PC-9 (cell line): Measurements from ENCODE around the gene RNF180. TPM values are rescaled to one million over a fixed set of nuclear protein-coding genes. Genes with fewer than 3 reads are reported as not detected.

Source experiments
- BruUV-seq: library from RNA; stranded (reverse); fragments of 400-500 nt; replicated peaks from 2 replicates; lab custom pipeline; 2021; lab: Mats Ljungman, UMichigan
- CTCF ChIA-PET: fragments of 300-600 bp; sonication (Branson Sonifier 250); formaldehyde crosslinking; loops from one replicate; lab custom pipeline; 2022; ENCODE audit warnings: antibody characterized with exemption; lab: Charles Lee
- POLR2A ChIA-PET: fragments of 300-600 bp; sonication (Branson Sonifier 250); formaldehyde crosslinking; loops from one replicate; lab custom pipeline; 2022; ENCODE audit warnings: antibody characterized with exemption; ENCODE audit not compliant: unreplicated experiment; lab: Charles Lee
- DNase-seq, 2 experiments: peaks; one replicate each; pipeline versions ENCODE4 v3.0.0 to v3.0.0-alpha.2; 2015 to 2022; ENCODE audit warnings: mixed read lengths in 1 of 2
- H2AFZ ChIP-seq: fragments of 200-600 bp; sonication (generic); 2 replicates; pipeline ENCODE4 v1.8.1; 2017; ENCODE audit warnings: antibody characterized with exemption
- H3F3A ChIP-seq: fragments of 200-600 bp; sonication (generic); 2 replicates; pipeline ENCODE4 v1.8.1; 2017; ENCODE audit warnings: antibody characterized with exemption, mild to moderate bottlenecking, low read depth; ENCODE audit not compliant: insufficient read depth
- H3K27ac ChIP-seq: fragments of 200-600 bp; sonication (generic); 2 replicates; pipeline ENCODE4 v1.6.1; 2016; ENCODE audit warnings: mixed run types
- H3K27me3 ChIP-seq: fragments of 200-600 bp; sonication (generic); 2 replicates; pipeline ENCODE4 v1.6.1; 2016; ENCODE audit warnings: low read depth, mixed run types; ENCODE audit not compliant: insufficient read depth
- H3K36me3 ChIP-seq: fragments of 200-600 bp; sonication (generic); 2 replicates; pipeline ENCODE4 v1.6.1; 2016; ENCODE audit warnings: low read depth, mixed run types
- H3K4me1 ChIP-seq: fragments of 200-600 bp; sonication (generic); replicated peaks from 2 replicates; pipeline ENCODE4 v1.6.1; 2016; ENCODE audit warnings: mixed run types; ENCODE audit not compliant: insufficient read depth
- H3K4me2 ChIP-seq: fragments of 200-600 bp; sonication (generic); 2 replicates; pipeline ENCODE4 v1.6.1; 2017; ENCODE audit warnings: mixed run types
- H3K4me3 ChIP-seq: fragments of 200-600 bp; sonication (generic); 2 replicates; pipeline ENCODE4 v1.6.1; 2016; ENCODE audit warnings: mixed run types
- H3K79me2 ChIP-seq: fragments of 200-600 bp; sonication (generic); 2 replicates; pipeline ENCODE4 v1.6.1; 2017; ENCODE audit warnings: low read depth, mixed run types
- H3K9me2 ChIP-seq: fragments of 200-600 bp; sonication (generic); 2 replicates; pipeline ENCODE4 v1.8.1; 2017; ENCODE audit warnings: mild to moderate bottlenecking; ENCODE audit not compliant: insufficient read depth
- H3K9me3 ChIP-seq: fragments of 200-600 bp; sonication (generic); 2 replicates; pipeline ENCODE4 v1.8.1; 2016; ENCODE audit warnings: low read depth; ENCODE audit not compliant: insufficient read depth
- H4K20me1 ChIP-seq: fragments of 200-600 bp; sonication (generic); 2 replicates; pipeline ENCODE4 v1.8.1; 2017; ENCODE audit not compliant: insufficient read depth
- EZH2 ChIP-seq: fragments of 200-600 bp; sonication (generic); IDR thresholded peaks from 2 replicates; pipeline ENCODE4 v1.8.0; 2017; ENCODE audit warnings: antibody characterized with exemption, low read depth
- intact Hi-C: fragments of 100-400 bp; cut with micrococcal nuclease; formaldehyde crosslinking; loops from one replicate; pipeline ENCODE4 v1.10.0; 2022; ENCODE audit not compliant: unreplicated experiment
- total RNA-seq: library from RNA; stranded (reverse); gene quantifications from 2 replicates; pipeline ENCODE4 v1.2.3, GENCODE V29; 2021
- TF ChIP-seq, protein P1 (sequence below): fragments of 200-600 bp; sonication (generic); conservative IDR thresholded peaks from 2 replicates; pipeline ENCODE4 v1.6.1; 2017; ENCODE audit warnings: mixed run types, antibody characterized with exemption, mild to moderate bottlenecking, moderate library complexity

The RNF180 gene
- total RNA-seq, 1 experiment from 2014 or later = not detected

DNA sequence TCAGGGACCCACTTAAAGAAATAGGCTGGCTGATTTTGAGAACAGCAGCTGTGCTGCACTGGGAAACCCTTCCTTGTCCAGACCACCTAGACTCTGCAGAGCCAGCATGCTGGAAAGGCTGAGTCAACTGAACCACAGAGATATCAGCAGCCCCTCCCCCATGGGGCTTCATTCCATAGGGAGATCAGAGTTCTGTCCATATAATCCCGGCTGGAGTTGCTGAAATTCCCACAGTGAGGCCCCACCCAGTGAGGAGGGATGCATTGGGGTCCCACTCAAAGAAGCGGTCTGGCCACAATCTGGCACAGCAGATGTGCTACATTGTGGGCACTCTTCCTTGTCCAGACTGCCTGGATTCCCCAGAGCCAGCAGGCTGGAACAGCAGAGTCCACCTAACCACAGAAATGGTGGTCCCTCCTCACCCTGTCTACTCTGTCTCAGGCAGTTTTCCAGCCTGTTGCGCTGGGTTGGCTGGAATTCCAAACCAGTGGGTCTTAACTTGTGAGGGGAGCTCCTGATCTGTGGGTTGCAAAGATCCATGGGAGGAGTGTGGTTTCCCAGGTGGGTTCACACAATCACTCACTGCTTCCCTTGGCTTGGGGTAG lies 127.1 kb downstream of the RNF180 start:
- Histone ChIP-seq H3K36me3 (no peaks in the 10 kb centered on the region), H3K4me2 (no peak overlapping the region), H3K27me3 (no peaks in the 10 kb centered on the region), H3K9me3 (no peaks in the 10 kb centered on the region), H3K9me2 (no peaks in the 10 kb centered on the region), H2AFZ (no peak overlapping the region), H4K20me1 (no peaks in the 10 kb centered on the region), H3K27ac (no peak overlapping the region), H3F3A (no peaks in the 10 kb centered on the region), H3K4me3 (no peak overlapping the region), H3K4me1 (no peaks in the 10 kb centered on the region), H3K79me2 (no peaks in the 10 kb centered on the region)
- intact Hi-C loops = no loop called here
- ChIA-PET POLR2A (no interaction called here), CTCF (no interaction called here)
- no peak for TF ChIP-seq EZH2
- TF ChIP-seq, protein P1, sequence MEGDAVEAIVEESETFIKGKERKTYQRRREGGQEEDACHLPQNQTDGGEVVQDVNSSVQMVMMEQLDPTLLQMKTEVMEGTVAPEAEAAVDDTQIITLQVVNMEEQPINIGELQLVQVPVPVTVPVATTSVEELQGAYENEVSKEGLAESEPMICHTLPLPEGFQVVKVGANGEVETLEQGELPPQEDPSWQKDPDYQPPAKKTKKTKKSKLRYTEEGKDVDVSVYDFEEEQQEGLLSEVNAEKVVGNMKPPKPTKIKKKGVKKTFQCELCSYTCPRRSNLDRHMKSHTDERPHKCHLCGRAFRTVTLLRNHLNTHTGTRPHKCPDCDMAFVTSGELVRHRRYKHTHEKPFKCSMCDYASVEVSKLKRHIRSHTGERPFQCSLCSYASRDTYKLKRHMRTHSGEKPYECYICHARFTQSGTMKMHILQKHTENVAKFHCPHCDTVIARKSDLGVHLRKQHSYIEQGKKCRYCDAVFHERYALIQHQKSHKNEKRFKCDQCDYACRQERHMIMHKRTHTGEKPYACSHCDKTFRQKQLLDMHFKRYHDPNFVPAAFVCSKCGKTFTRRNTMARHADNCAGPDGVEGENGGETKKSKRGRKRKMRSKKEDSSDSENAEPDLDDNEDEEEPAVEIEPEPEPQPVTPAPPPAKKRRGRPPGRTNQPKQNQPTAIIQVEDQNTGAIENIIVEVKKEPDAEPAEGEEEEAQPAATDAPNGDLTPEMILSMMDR = no peak
- DNase-seq = no peak
- BruUV-seq = no TSS peak

DNA sequence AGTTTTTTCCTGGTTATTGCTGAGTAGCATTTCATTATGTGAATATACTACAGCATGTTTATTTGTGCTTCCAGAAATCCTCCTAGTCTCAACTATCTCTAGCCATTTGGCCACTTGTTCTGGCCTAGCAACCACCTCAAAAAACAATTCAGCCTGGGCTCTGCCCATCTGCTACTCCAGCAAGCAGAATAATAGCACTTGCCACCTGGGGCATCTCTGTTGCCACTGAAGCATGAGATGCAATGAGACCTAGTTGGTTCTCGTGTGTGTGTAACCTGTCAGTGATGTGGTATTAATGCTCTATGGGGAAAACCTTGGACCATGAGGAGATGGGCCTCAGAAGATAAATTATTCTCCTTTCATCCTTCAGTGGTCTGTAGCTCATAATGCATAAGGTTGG lies 129.5 kb downstream of the RNF180 start:
- DNase-seq = no peak
- TF ChIP-seq, protein P1 = no peak
- TF ChIP-seq EZH2 = no peak
- Histone ChIP-seq H4K20me1 (no peaks in the 10 kb centered on the region), H3K4me1 (peaks cover 9% of the 10 kb centered on the region; the same call in 1 of the 2 replicates), H2AFZ (no peak overlapping the region), H3F3A (no peaks in the 10 kb centered on the region), H3K79me2 (no peaks in the 10 kb centered on the region), H3K27me3 (no peaks in the 10 kb centered on the region), H3K4me3 (no peak overlapping the region), H3K9me3 (no peaks in the 10 kb centered on the region), H3K27ac (no peak overlapping the region), H3K9me2 (no peaks in the 10 kb centered on the region), H3K4me2 (no peak overlapping the region), H3K36me3 (no peaks in the 10 kb centered on the region)
- ChIA-PET CTCF (no interaction called here), POLR2A (no interaction called here)
- intact Hi-C loops = no loop called here
- BruUV-seq = no TSS peak

DNA sequence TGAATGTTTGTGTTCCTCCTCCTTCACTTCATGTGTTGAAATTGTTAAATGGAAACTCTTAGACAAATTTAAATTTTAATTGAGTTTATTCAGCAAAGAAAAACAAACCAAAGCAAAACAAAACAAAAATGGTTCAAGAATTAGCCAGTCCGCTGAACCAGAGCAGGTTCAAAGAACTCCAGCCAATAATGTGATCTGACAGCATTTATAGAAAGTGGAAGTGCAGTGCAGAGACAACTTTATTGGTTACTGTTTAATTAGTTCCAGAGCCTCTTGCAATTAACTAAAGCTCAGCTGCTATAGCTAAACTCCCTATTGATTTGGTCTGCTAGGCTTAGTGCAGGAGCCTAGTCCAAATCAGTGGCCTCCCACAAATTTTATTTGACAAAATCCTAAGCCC lies 132.9 kb downstream of the RNF180 start:
- H3K9me3 ChIP-seq = no peaks in the 10 kb centered on the region
- POLR2A ChIA-PET = no interaction called here
- intact Hi-C loops = no loop called here
- H3K79me2 ChIP-seq = no peaks in the 10 kb centered on the region
- no peak overlapping the region for H3K4me3 ChIP-seq
- BruUV-seq = no TSS peak
- H2AFZ ChIP-seq = no peak overlapping the region
- no peaks in the 10 kb centered on the region for H3K27me3 ChIP-seq
- H3F3A ChIP-seq = no peaks in the 10 kb centered on the region
- H3K4me1 ChIP-seq = peaks cover 17% of the 10 kb centered on the region; the same call in 1 of the 2 replicates
- no peak overlapping the region for H3K4me2 ChIP-seq
- CTCF ChIA-PET = no interaction called here
- H3K9me2 ChIP-seq = no peaks in the 10 kb centered on the region
- H4K20me1 ChIP-seq = no peaks in the 10 kb centered on the region; the same call in 1 of the 2 replicates
- H3K36me3 ChIP-seq = no peaks in the 10 kb centered on the region
- H3K27ac ChIP-seq = no peak overlapping the region
- DNase-seq = no peak
- no peak for TF ChIP-seq EZH2
